ENCODE measurements around the gene C16orf78.

C16orf78 gene

DNA sequence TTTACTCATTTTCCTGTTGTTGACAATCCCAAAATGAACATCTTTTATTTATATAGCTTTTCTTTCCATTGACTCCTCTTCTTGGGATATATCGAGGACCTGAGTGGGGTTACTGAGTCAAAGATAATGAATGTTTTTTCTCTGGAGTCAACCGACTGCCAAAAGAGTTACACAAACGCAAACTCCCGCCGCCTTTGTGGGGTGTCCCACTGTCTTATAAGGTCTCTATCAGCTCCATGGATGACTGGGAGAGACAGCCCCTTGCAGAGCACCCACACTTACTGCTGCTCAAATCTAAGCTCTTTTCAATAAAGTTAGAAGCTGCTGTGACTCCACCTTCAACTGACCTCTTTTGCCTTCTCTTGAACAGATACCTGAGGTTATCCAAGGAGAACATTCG is 25.2 kb downstream of the C16orf78 start:
- FAIRE-seq, result no peak

GRCh38 chr16:49399594-49400364 is 26.2 kb downstream of the C16orf78 start:
- FAIRE-seq, result no peak

DNA sequence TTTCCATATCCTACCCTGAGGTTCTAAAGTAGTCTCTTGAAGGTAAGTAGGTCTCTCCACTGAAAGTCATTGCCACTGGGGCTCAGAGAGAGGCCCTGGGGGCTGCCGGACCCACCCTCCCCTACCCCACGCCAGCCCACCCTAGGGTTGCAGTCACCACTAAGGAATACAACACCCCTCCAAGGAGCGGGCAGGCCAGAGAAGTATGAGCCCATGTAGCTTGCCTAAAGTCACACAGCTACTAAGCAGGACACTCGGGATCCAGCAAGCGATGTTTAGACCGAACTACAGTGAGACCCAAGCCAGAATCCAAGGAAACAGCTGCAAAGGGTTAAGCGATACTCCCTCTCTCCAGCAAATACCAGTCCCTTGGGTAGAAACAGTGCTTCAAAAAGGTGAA is 27.0 kb downstream of the C16orf78 start:
- no peak for FAIRE-seq

GRCh38 chr16:49405123-49405522 is 31.5 kb downstream of the C16orf78 start:
- FAIRE-seq, result no peak

DNA sequence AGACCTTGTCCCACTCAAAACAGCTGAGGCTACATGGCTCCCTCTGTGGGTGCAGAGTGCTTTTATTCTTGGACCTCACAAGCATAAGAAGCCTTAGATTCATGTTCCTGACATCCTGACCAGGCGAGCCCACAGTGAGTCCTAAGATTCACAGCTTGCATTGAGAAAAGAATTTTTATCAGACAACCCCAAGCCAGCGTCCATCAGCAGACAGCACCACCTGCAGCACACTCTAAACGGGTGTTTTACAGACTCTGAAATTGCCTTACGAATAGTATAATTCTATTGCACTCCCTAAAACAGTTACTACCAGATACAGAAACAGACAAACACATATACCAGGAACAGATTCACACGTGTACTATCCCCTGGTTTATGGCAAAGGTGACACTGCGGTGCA is 31.9 kb downstream of the C16orf78 start:
- FAIRE-seq, result no peak

DNA sequence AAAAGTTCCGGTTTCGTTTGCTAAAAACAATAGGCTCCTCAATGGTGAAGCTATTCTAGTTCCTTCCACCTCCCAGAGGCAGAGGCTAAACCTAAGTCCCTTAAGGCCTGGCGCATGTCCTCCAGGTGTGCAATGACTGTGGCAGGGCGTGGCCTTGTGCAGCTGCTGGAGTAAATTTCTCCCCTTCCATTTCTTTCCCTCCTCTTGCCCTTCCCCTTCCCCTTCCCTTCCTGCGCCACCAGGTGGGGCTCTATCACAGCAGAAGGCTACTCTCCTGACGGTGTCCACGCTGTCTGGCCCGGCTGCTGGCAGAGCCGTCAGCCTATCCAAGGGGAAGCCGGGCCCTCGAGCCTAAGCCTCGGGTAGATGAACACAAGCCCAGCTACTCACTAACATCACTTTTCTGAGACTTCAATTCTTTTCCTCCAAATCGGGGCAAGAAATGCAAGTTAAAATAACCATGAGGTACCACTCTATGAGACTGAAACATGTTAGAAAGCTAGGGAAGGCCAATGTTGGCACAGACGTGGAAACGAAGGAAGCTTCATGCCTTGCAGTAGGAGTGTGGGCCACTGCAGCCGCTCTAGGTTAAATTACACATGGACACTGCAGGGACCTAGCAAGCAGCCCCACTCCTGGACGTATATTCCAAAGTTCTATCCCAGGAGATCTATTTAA is 34.4 kb downstream of the C16orf78 start:
- peak; percentile 43 for FAIRE-seq

DNA sequence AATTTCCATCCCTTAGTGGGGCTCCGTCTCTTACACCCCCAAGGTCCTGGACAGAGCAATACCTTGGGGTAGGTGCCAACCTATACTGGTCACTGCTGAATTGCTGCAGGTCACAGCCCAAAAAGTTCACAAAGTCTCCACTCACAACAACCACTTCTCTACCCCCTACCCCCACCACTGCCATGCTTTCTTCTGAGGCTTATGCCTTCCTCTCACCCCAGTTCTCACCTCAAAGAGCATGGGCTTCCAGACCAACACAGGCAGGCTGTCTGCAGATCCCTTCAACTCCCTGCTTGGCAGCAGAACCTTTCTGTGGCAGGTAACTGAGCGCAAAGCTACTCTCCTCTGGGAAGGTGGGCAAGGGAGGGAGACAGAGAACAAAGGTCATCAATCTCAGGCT is 35.5 kb downstream of the C16orf78 start:
- FAIRE-seq, result no peak

DNA sequence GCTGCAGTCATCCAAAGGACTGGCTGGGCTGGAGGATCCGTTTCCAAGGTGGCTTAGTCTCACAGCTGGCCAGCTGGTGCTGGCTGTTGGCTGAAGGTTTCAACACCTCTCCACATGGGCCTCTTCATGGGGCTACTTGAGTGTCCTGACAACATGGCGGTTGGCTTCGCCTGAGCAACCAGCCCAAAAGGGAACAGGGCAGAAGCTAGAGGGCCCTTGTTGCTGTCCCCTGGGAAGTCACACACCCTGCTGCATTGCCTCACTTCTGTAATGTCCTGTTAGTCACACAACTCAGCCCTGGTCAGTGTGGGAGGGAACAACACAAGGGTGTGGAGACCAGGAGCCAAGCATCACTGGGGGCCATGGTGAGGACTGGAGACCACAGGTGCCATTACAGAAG is 36.6 kb downstream of the C16orf78 start:
- FAIRE-seq, result no peak

- FAIRE-seq, result no peak
Observed at GRCh38 chr16:49411121-49411970, 37.7 kb downstream of the C16orf78 start.

GRCh38 chr16:49414671-49415070 is 41.1 kb downstream of the C16orf78 start:
- no peak for FAIRE-seq

DNA sequence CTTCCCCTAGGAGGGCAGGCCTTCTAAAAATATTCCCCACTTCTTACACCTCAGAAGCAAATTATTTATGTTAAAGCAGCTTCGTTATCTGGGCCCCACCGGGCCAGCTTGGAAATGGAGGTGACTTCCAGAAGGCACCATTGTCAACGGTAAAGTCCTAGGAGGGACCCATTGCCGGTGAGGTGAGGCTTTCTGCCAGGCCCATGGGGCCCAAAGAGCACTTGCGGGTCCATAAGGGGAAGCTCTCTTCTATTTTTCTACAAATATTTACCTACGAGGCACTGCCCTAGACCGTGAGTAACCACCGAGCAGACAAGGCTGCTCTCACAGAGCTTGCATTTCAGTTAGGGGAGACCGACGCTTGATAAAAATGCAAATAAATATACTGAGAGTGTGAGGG is 41.5 kb downstream of the C16orf78 start:
- no peak for FAIRE-seq

DNA sequence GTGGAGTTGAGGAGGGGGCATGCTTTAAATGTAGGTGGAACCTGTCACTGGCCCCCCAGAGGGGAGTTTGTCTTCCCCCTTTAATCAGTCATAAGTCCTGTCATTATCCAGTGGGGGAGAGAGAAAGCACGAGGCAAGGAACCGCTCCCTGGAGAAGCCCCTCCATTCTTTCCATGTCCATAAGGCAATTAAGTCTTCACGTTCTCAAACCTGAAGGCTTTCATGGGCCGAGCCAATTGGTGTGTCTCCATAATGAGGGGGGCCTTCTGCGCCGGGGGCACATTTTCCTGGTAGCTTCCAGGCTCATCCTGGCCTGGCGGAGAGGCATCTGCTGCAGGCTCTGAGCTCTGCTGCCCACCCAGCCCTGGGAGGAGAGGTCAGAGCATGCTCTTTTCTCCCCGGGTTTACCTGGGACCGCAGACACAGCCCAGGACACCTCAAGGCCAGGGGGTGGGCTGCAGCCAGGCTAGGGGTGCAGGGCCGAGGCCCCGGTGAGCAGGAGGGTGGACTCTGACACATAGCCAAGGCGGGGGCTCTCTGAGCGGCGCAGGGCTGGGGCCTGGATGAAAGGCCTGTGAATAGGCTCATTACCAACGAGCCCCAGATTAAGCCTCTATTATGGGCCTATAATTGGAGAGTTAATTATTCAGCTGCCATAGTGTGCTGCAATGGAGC is 42.5 kb downstream of the C16orf78 start:
- no peak for FAIRE-seq

DNA sequence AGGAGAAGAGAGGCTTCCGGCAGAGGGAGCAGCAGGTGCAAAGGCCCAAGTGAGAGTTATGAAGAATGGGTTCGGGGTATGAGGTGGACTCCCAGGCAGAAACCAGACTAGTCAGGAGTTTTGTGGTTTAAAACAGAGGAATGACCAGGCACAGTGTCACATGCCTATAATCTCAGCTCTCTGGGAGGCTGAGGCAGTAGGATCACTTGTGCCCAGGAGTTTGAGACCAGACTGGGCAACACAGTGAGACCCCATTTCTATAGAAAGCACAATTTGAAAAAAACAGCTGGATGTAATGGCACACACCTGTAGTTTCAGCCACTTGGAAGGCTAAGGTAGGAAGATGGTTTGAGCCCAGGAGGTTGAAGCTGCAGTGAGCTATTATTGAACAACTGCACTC is 43.8 kb downstream of the C16orf78 start:
- no peak for FAIRE-seq

DNA sequence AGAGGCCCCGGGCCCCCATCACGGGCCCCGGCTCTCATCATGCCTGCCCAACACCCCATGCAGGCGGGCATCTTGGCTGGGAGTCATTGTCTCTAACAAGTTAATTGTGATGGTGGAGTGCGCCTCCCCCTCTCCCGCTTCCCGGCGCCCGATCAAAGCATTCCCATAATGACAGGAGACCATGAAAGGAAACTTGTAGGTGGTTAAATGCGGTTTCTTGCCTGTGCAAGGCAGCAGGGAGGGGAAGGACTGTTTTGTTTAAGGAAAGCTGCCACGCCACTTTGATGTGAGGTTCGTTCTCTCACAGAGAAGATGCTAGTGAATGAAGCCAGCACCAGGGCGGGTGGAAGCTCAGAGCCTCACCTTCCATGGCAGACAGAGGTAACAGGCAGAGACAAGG is 45.4 kb downstream of the C16orf78 start:
- no peak for FAIRE-seq

- no peak for FAIRE-seq
Observed at GRCh38 chr16:49419862-49420261, 46.3 kb downstream of the C16orf78 start.

DNA sequence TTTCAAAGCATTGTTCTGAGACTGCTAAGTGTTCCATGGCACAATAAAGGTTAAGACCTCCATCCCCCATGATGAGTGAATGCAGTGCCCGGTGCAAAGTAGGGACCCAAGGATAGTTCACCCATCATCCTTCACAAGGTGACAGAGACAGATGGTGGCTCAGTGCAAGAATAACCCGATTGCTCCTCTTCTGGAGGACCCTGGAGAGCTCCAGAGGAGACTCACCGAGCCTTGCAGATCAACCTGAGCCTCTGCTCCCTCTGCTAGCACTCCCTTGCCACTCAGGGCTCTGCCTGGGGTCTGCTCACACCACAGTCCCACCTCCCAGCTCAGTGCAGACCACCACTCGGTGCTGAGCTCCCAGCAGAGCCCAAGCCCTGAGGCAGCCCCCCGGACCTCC is 49.3 kb downstream of the C16orf78 start:
- no peak for FAIRE-seq

DNA sequence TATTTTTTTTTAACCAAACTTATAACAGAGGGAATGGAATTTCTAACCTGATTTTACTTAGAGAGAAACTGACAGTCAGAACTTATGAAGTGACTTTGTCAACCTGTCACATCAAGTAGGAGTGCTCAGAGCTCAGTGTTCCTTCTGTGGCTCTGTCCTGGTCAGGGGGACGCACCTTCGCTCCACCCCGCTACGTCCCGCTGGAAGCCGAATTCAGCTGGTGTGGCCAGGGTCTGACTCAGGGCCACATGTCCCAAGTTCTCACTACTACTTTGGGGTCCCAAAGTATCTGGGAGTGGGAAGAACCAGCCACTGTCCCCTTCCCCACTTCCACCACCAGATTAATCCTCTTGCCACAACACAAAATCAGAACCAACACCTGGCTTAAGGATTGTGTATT is 51.4 kb downstream of the C16orf78 start:
- FAIRE-seq, result no peak

GRCh38 chr16:49427771-49428170 is 54.2 kb downstream of the C16orf78 start:
- FAIRE-seq, result no peak

DNA sequence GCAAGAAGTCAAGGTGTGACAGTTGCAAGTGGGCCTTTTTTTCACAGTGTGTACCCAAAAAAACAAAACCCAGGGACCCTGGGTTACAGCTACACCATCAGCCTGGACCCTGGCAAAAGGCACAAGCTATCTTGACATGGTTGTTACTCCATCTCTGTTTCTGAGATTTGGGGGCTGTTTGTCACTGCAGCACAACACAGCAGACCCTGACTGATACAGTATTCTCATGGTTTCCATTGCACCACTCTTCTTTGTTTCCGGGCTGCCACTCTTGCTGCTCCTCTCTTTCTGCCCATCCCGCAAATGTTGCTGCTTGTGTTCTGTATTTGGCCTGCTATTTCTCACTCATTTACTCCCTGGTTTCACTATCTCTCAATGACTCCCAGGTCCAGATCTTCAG is 55.2 kb downstream of the C16orf78 start:
- no peak for FAIRE-seq

DNA sequence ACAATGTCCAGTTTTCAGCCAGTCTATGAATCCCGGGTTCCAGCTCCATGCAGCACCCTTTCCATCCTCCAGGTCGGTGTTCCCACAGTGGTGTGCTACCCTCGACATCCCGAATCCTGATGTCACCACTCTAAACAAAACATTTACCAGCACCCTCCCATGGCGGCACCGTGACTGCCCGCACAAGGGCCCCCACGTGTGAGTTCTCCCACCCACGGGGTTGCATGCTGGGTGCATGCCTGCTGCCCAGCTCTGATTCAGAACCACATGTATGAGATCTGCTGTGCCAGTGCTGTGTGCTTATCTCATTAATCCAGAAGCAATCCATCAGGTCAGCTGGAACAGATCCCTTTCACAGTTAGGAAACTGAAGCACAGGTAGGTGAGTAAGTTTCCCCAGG is 57.4 kb downstream of the C16orf78 start:
- FAIRE-seq, result no peak

DNA sequence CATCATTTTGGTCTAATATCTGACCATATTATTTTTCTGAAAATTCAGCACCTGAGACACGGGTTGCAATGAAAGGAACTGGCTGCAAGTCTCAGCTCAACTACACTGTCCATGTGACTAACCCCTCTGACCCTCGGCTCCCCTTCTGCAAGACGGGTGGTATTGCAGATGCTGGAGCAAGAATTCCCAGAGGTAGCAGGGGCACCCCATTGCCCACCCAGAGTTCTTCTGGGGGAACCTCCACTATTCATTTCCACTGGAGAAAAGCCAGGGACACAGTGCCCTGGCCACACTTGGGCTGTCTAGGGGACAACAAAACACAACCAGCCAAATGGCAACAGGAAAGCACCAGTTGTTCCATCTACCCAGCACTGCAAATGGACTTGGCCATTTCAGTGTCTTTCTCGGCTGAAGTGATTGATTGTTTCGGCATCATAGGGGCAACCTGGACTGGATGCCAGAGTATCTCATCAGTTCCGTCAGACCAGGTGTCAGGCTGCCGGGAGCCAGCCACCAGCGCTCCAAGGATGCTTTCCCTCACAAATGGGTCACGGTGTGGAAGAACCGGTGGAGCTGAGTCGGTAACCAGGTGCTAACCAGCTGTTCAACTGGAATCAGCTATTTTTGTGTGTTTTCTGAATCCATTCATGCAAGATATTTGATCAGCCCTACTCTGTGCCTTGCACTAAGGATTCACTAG is 58.1 kb downstream of the C16orf78 start:
- FAIRE-seq, result no peak

- FAIRE-seq, result no peak
Observed at GRCh38 chr16:49434733-49435132, 61.1 kb downstream of the C16orf78 start.

DNA sequence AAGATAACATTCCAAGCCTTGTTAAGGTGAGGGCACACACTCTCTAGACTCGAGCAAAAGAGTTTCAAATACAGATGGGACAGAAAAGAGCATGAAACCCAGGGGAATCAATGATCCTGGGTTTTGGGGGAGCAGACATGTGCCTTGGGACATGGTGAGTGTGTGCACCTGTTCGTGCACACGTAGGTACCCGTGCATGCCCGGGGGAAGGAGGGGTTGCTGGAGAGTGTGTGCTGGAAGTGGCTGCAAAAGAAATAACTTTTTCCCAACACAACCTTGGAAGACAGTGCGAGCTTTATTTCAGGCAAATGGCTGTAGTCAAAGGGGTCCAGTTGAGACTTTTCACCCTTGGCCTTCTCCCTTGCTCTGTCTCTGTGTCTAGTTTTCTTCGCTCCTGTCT is 62.6 kb downstream of the C16orf78 start:
- FAIRE-seq, result no peak
